LNCaP clone FGC (cell line): ENCODE measurements around the gene TTC4.

Experiments
- DNase-seq: peaks from one replicate; pipeline ENCODE4 v3.0.0-alpha.2; 2011; ENCODE audit warnings: low read depth
- H3K4me3 ChIP-seq: 2 replicates; pipeline ENCODE4 v1.5.1; 2011; ENCODE audit warnings: mild to moderate bottlenecking, low read depth, low read length, control low read depth
- CTCF ChIP-seq: IDR thresholded peaks from 2 replicates; pipeline ENCODE4 v1.5.1; 2012; ENCODE audit warnings: mild to moderate bottlenecking; ENCODE audit not compliant: control insufficient read depth, insufficient read depth; ENCODE audit errors: extremely low read depth

TTC4 gene

GRCh38 chr1:54754486-54755285 is 39.0 kb downstream of the TTC4 start:
- TF ChIP-seq CTCF, result no peak
- no peak overlapping the region for H3K4me3 ChIP-seq
- DNase-seq, result no peak

- no peak for TF ChIP-seq CTCF
- H3K4me3 ChIP-seq, result no peak overlapping the region
Measured at GRCh38 chr1:54757833-54758232, 42.2 kb downstream of the TTC4 start.

DNA sequence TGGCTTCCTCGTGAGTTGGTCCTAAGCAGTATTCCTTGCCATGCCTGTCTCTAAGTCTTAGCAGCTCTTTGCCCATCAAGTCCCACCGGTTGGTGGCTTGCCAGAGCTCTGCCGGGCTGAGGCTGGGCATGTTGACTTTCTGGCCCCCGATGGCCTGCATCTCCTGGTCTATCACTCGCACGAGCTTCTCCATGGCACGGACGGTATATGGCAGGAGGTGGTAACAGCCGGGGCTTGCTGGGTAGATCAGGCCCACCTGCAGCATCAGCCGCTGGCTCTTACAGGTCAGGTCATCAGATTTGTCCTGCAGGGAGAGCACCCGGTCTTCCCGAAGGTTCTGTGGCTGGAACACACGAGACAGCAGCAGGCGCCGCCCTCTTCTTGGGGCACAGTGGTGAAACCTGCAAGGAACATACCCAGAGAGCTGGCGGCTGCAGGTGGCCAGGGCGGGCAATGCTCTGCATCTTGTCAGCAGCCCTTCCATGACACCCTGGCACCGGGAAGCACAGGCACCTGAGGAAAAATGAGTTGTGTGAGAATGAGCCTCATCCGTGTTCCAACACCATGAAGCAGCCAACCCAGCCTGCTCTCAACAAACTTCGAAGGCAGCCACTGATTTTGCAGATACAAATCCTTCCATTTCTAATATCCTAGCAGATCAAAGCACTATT is 43.2 kb downstream of the TTC4 start:
- no peak for TF ChIP-seq CTCF
- H3K4me3 ChIP-seq, result no peak overlapping the region
- DNase-seq, result no peak

More at GRCh38 chr1:54757833-54758232, 42.2 kb downstream of the TTC4 start:
- no peak for DNase-seq

GRCh38 chr1:54763816-54764132 is 48.1 kb downstream of the TTC4 start:
- no peak for TF ChIP-seq CTCF
- DNase-seq, result no peak
- peak overlapping the region; percentile 94 for H3K4me3 ChIP-seq

DNA sequence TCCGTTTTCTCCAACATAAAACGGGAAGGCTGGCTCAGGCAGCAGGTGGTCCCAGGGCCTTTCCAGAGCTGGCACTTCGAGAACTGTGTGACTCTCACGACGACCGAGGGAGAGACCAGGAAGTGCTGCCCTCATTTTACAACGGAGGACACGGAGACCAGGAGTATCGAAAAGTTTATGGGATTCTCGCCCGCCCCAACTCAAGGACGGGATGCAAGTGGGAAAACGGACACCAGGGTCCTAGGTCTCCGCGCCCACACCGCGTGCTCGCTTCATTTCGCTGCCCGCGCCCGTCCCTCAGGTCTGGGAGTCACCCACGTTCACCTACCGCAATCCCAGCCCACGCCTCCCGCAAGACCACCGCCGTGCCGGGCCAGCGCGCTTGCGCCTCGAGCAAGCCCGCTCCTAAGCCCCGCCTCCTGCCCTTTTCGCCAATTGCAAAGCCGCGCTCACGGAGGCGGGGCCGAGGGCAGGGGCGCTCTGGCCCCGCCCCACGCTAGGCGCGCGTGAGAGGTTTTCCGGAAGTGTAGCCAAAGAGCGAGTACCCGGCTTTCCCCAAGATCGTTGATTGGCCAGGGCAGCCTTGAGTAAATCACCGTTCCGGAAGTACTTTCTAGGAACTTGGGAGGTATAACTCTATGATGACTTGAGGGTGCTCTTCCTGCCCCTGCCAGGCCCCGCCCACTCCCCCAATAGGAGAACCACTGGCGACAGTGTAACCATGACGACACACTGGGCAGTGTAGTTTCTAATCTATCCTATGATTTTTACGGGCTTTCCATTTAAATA is 48.7 kb downstream of the TTC4 start, which contains the start of gene PARS2:
Gene PARS2, minus strand, starts transcription at position 391 of the 789 bp plus-strand sequence. CDS start 5,362 bp downstream, outside the sequence.
- DNase-seq, result peak; percentile 99
- TF ChIP-seq CTCF, result no peak
- H3K4me3 ChIP-seq, result peak within 1 kb of the TSS; percentile 94

GRCh38 chr1:54764922-54765561 is 49.4 kb downstream of the TTC4 start:
- no peak for DNase-seq
- TF ChIP-seq CTCF, result no peak
- peak overlapping the region; percentile 94 for H3K4me3 ChIP-seq
